ENCODE measurements around the gene KIF26B.

- TF ChIP-seq CTCF (IDR thresholded peaks at IDR 0.05): no peak
- no peak for TF ChIP-seq POLR2A (IDR thresholded peaks at IDR 0.05)
Measured at GRCh38 chr1:245428681-245429080, 273.9 kb downstream of the KIF26B start.

Data from stomach (tissue), 4 donors.